Body of pancreas (tissue), 4 donors: ENCODE data around the gene FOXB1. TPM values are rescaled to one million over a fixed set of nuclear protein-coding genes. Genes with fewer than 3 reads are reported as not detected.

Experiments
- ATAC-seq: fragments of 150-250 bp; one replicate; pipeline ENCODE4 v1.9.1; 2016
- DNase-seq, 4 donors: peaks; one replicate each; pipeline ENCODE4 v3.0.0-alpha.2; 2019
- H3K27ac ChIP-seq, 4 donors: fragments of 200-600 bp; sonication (generic); 1 replicate in 3 of 4; 2 replicates in 1 of 4; pipeline versions ENCODE4 v1.5.1 to v1.6.1; 2016 to 2019; ENCODE audit warnings: mild to moderate bottlenecking in 1 of 4, mixed read lengths in 1 of 4, moderate library complexity in 1 of 4
- H3K27me3 ChIP-seq, 2 donors: fragments of 200-600 bp; sonication (generic); one replicate each; pipeline ENCODE4 v1.6.0; 2016; ENCODE audit warnings: mild to moderate bottlenecking in 1 of 2
- H3K36me3 ChIP-seq, 2 donors: fragments of 200-600 bp; sonication (generic); replicated peaks in 1 of 2; 2 replicates each; pipeline ENCODE4 v1.5.1; 2016; ENCODE audit warnings: low read depth in 2 of 2; ENCODE audit not compliant: insufficient read depth in 1 of 2
- H3K4me1 ChIP-seq: fragments of 200-600 bp; sonication (generic); one replicate; pipeline ENCODE4 v1.6.0; 2016
- H3K4me3 ChIP-seq, 2 donors: fragments of 200-600 bp; sonication (generic); 1 replicate in 1 of 2; 2 replicates in 1 of 2; pipeline ENCODE4 v1.5.1; 2016 to 2019
- H3K9me3 ChIP-seq, 3 donors: fragments of 200-600 bp; sonication (generic); 1 replicate in 2 of 3; 2 replicates in 1 of 3; pipeline ENCODE4 v1.5.1; 2016
- CTCF ChIP-seq, 7 experiments: fragments of 450-650 bp in 4 of 7; fragments of 200-600 bp in 3 of 7; sonication (generic) in 3 of 7; IDR thresholded peaks; one replicate each; pipeline ENCODE4 v1.5.1; 2016 to 2019; ENCODE audit warnings: antibody characterized with exemption in 7 of 7
- POLR2A ChIP-seq, 3 donors: fragments of 450-650 bp; IDR thresholded peaks; one replicate each; pipeline ENCODE4 v1.6.1; 2016; ENCODE audit warnings: antibody characterized with exemption in 3 of 3, mild to moderate bottlenecking in 2 of 3
- WGBS, 2 donors: methylation state at CpG; one replicate each; pipeline ENCODE4 v1.1.5; 2017; 5-methylcytosine and 5-hydroxymethylcytosine counted together
- intact Hi-C: fragments of 100-400 bp; cut with DNase I; formaldehyde crosslinking; loops from one replicate; pipeline ENCODE4 v1.15.1; 2023
- total RNA-seq, 2 donors: library from RNA; depleted of rRNA; stranded (reverse); fragments of >200 nt; gene quantifications; one replicate each; pipeline ENCODE4 v1.1.0, GENCODE V29; 2016

The FOXB1 gene
- total RNA-seq, 2 donors from 2014 or later, result not detected

GRCh38 chr15:60026555-60026954, 22.4 kb downstream of the FOXB1 start:
- DNase-seq (no peak), ATAC-seq (no peak)
- intact Hi-C loops, result no loop called here
- TF ChIP-seq POLR2A (IDR thresholded peaks at IDR 0.05) (no peak), CTCF (IDR thresholded peaks at IDR 0.05) (no peak)
- Histone ChIP-seq H3K27me3 (no peaks in the 10 kb centered on the region), H3K4me1 (no peaks in the 10 kb centered on the region), H3K27ac (no peak overlapping the region), H3K9me3 (no peaks in the 10 kb centered on the region), H3K36me3 (no peaks in the 10 kb centered on the region), H3K4me3 (no peak overlapping the region)
- 62 to 64% methylated on average over 2 of the region's 2 CpGs for WGBS, 2 donors

- no peaks in the 10 kb centered on the region for H3K27me3 ChIP-seq
- no peaks in the 10 kb centered on the region for H3K36me3 ChIP-seq
- WGBS, 2 donors, result 62% methylated on average over 3 of the region's 3 CpGs
- no peak overlapping the region for H3K27ac ChIP-seq
- TF ChIP-seq CTCF (IDR thresholded peaks at IDR 0.05) (no peak), POLR2A (IDR thresholded peaks at IDR 0.05) (no peak)
- DNase-seq (no peak), ATAC-seq (no peak)
- no peaks in the 10 kb centered on the region for H3K9me3 ChIP-seq
- H3K4me3 ChIP-seq, result no peak overlapping the region
- intact Hi-C loops, result no loop called here
- no peaks in the 10 kb centered on the region for H3K4me1 ChIP-seq
Observed at GRCh38 chr15:60035344-60035743, 31.2 kb downstream of the FOXB1 start.

DNA sequence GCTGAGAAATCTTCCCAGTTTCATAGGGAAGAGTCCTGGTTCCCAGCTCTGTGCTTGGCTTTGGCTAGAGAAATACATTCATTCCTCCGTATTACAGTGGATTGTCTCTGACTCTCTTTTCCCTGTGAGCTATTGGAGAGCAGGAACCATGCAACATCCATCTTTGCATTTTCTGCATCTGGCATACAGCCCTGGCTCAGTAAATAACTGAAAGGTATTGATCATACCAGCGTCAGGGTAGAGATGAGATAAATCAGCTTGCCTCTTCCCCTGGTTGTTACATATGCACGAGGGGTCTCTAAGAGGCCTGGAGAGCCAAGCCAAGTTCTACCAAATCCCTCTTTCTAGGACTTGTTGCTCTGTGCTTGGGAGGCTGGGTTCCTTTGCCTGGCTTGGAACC, 35.2 kb downstream of the FOXB1 start:
- no peaks in the 10 kb centered on the region for H3K4me1 ChIP-seq
- WGBS, 2 donors, result 32 to 37% methylated on average over 3 of the region's 3 CpGs
- H3K9me3 ChIP-seq, result no peaks in the 10 kb centered on the region
- intact Hi-C loops, result no loop called here
- no peak for DNase-seq
- no peak for TF ChIP-seq CTCF (IDR thresholded peaks at IDR 0.05)
- no peak for TF ChIP-seq POLR2A (IDR thresholded peaks at IDR 0.05)
- H3K36me3 ChIP-seq, result no peaks in the 10 kb centered on the region
- H3K27me3 ChIP-seq, result peaks cover 0 to 4% of the 10 kb centered on the region in 2 donors
- ATAC-seq, result no peak
- no peak overlapping the region for H3K4me3 ChIP-seq
- no peak overlapping the region for H3K27ac ChIP-seq

GRCh38 chr15:60043744-60044435, 39.8 kb downstream of the FOXB1 start:
- Histone ChIP-seq H3K9me3 (no peaks in the 10 kb centered on the region), H3K4me1 (no peaks in the 10 kb centered on the region), H3K27me3 (peaks cover 0 to 4% of the 10 kb centered on the region in 2 donors), H3K27ac (no peak overlapping the region), H3K4me3 (no peak overlapping the region), H3K36me3 (no peaks in the 10 kb centered on the region)
- intact Hi-C loops, result no loop called here
- ATAC-seq, result no peak
- 78% methylated on average over 8 of the region's 8 CpGs for WGBS, 2 donors
- TF ChIP-seq CTCF (IDR thresholded peaks at IDR 0.05) (no peak), POLR2A (IDR thresholded peaks at IDR 0.05) (no peak)
- DNase-seq, result no peak

DNA sequence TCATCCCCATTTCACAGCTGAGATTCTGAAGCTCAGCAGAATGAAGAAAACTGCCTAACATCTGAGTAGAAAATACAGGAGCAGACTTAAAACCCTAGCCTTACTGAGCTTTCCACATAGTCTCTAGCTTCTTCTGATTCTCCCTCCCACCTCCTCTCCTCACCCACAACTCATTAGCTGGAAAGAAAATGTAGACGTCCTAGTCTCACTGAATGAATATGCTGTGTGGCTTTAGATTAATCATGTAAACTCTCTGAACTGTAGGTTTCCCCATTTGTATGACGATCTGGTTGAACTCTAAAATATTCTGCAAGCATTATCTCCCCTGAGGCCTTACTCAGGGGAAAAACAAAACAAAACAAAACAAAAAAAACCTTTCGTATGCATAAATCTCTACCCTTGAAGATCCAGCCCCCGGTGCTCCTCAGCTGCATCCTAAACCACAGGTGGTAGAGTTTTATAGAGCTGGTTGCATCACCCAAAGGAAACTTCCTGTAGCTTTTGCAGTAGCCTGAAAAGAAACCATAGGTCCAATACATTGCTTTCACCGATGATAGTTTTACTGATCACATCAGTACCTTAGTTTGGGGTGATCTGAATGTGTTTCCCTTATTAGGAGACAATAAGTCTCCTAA, 40.6 kb downstream of the FOXB1 start:
- intact Hi-C loops, result no loop called here
- Histone ChIP-seq H3K9me3 (no peaks in the 10 kb centered on the region), H3K4me1 (no peaks in the 10 kb centered on the region), H3K36me3 (no peaks in the 10 kb centered on the region), H3K27me3 (peaks cover 0 to 4% of the 10 kb centered on the region in 2 donors), H3K4me3 (no peak overlapping the region), H3K27ac (no peak overlapping the region)
- no peak for DNase-seq
- 41 to 48% methylated on average over 5 of the region's 5 CpGs for WGBS, 2 donors
- no peak for ATAC-seq
- TF ChIP-seq CTCF (IDR thresholded peaks at IDR 0.05), result no peak
- no peak for TF ChIP-seq POLR2A (IDR thresholded peaks at IDR 0.05)
